Activated naive CD4-positive, alpha-beta T cell (primary cell): ENCODE measurements around the gene KIF22.

ENCODE experiments used
- DNase-seq, 4 experiments: peaks; one replicate each; lab custom pipeline; 2025; lab: John Stamatoyannopoulos, UW

The KIF22 gene

DNA sequence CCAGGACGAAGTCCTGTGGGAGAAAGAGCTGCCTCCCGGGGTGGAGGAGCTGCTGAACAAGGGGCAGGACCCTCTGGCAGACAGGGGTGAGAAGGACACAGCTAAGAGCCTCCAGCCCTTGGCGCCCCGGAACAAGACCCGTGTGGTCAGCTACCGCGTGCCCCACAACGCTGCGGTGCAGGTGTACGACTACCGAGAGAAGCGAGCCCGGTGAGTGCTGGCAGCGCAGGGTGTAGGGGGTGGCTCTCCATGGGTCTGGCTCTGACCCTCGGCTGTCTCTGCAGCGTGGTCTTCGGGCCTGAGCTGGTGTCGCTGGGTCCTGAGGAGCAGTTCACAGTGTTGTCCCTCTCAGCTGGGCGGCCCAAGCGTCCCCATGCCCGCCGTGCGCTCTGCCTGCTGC, 51.1 kb downstream of the KIF22 start:
- no peak for DNase-seq

DNA sequence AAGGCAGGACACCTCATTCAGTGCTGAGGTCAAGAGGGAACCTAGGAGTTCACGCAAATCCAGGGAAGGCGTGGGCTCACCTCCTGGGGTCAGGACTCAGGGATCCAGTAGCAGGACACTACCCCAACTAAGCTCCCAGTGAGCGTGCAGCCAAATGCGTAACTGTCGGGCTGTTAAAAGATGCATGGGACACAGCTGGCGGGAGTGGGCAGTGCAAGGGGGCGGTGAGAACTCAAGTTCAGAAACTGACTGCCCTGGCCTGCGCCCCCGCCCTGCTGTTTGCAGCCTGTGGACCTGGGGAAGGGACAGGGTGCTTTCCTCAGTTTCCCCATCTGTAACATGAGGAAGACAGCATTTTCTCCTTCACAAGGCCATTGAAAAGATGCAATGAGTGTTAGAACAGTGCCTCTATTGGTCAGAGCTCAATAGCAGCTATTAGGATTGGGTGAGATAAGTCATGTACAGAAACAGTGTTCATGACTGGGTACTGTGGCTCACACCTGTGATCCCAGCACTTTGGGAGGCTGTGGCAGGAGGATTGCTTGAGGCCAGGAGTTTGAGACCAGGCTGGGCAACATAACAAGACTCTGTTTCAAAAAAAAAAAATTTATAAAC, 52.3 kb downstream of the KIF22 start:
- no peak for DNase-seq

DNA sequence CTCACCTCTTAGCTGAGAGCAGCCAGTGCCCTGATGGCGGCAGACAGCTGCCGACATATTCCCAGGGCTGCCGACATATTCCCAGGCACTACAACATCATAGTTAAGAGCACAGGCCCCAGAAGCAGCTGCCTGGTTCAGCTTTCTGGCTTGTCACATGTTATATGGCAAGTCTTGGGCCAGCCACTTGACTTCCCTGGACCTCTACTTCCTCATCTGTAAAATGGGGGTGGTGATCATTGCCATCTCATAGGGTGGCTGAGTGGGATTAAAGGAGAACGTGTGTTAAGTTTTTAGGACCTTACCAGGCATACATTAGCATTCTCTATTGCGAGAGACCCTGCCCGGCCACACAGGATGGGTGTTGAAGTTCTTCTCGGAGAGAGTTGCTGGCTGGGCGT, 53.4 kb downstream of the KIF22 start:
- DNase-seq: no peak

DNA sequence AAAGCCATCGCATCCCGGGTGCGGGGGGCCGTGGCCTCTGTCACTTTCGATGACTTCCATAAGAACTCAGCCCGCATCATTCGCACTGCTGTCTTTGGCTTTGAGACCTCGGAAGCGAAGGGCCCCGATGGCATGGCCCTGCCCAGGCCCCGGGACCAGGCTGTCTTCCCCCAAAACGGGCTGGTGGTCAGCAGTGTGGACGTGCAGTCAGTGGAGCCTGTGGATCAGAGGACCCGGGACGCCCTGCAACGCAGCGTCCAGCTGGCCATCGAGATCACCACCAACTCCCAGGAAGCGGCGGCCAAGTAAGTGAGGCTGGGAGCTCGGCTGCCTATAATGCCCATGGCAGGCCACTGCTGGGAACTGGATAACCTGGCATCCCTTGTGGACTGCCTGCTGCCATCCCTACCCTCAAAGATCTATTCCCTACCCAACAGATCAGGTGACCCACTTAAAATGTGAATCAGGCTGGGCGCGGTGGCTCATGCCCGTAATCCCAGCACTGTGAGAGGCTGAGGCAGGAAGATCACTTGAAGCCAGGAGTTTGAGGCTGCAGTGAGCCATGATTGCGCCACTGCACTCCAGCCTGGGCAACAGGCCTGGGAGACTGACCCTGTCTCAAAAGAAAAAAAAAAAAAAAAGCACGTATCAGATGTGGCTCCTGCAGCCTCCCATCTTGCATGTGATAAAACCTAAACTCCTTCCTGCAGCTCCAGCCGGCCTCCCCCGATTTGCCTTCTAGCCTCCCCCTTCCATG, 54.2 kb downstream of the KIF22 start:
- no peak for DNase-seq

DNA sequence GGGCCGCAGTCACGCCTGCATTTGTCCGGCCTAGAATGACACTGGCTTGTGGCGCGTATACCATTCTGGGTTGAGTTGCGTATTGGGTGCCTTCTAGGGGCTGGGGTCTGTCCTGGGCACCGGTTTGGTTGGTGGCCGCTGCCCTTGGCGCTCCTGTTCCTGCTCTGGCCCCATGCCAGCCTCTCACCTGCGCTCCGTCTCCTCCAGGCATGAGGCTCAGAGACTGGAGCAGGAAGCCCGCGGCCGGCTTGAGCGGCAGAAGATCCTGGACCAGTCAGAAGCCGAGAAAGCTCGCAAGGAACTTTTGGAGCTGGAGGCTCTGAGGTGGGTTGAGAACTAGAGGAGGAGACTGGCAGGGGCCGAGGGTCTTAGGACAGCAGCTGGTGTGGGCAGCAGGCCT, 55.1 kb downstream of the KIF22 start:
- no peak for DNase-seq

DNA sequence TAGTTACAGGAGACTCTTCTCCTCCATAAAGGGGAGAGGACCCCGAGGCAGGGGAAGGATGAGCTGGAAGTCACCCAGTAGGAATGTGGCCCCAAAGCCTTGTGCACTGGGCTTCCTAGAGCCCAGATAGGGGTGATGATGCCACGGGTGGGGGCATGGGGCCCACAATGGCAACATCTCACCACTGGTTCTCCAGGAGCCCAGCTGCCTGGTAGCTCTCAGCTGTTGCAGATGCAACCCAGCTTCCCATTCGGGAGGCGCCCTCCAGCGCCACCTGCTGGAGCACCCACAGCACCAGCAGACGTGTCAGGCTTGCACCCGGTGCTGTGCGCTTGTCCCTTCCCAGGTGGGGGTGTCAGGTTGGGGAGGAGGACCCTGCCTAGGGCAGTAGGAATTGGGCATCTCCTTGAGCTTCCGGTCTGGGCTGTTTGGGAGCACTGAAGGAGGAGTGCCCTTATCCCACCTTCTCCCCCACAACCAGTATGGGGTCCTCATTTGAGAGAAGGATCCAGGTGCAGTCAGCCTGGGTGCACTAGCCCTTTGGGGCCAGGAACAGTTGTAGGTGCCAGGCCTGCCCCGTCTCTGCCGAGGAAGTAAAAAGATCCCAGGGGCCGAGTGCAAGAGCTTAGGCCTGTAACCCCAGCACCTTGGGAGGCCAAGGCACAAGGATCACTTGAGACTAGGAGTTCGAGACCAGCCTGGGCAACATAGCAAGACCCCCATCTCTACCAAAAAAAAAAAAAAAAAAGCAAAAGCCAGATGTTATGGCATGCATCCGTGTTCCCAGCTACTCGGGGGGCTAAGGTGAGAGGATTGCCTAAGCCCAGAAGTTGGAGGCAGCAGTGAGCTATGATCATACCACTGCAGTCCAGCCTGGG, 58.1 kb downstream of the KIF22 start:
- peak; percentile 54 to 83 (median 70) for DNase-seq

DNA sequence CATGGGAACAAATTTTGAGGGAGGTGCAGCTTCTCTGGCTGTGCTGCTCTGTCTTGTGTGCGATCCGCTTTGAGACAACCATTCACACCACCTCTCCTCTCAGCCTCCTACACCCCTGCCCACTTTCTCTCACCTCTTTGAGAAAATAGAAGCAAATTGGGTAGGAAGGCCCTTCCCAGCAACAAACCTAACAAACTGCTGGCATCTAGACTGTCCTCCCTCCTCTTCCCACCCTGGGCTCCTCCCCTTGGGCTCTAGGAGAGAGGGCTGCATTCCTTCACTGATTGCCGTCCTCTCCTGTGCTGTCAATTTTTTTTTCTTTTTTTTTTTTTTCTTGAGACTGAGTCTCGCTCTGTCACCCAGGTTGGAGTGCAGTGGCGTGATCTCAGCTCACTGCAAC, 59.0 kb downstream of the KIF22 start:
- DNase-seq: no peak

DNA sequence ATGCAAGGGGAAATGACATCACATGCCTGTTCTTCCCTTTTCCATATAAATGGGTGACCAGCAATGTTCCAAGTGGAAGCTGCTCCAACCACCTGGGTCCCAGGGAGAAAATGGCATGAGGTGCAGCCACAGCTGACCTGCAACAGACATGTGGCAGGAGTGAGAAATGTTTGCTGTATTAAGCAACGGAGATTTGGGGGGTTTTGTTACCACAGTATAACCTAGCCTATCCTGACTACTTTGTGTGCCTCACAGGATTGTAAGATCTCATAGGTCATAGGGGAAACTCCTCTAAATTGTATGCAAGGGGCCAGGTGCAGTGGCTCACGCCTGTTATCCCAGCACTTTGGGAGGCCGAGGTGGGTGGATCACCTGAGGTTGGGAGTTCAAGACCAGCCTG, 60.4 kb downstream of the KIF22 start:
- DNase-seq: no peak

DNA sequence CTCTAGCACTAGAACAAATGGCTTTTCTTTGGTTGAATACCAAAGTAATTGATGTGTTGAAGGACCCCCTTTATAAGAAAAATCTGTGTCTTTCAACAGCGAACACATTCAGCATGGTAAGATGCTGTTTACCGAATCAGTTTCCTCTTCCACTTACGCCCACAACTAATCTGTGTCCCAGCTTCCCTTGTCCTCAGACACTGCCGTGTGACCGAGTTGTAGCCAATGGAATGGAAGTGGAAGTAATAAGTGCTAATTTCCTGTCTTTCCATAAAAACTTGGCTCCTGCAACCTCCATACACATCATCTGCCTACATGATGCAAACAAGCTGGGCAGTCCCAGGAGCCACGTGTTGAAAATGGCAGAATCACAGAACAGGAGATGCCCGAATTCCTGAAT, 62.1 kb downstream of the KIF22 start:
- DNase-seq: no peak

DNA sequence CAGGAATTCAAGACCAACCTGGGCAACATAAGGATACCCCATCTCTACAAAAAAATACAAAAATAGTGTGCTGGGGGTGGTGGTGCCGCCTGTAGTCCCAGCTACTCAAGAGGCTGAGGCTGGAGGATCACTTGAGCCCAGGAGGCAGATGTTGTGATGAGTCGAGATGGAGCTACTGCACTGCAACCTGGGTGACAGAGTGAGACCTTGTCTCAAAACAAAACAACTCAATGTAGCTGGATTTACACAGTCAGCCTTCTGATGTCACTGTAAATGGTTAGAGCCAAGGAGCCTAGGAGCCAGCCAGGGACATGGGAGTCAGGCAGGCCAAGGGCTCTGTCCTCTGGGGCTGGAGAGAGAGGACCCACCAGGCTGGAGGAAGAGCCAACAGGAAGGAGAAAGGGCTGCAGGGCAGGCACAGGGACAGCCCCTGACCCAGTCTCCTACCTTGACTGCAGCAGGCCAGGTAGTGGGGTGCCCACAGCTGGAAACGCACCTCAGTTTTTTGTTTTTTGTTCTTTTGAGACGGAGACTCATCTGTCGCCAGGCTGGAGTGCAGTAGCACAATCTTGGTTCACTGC, 64.1 kb downstream of the KIF22 start:
- no peak for DNase-seq
